DOHH2 (cell line): ENCODE measurements around the gene EPN2.
"Not testable (repeated sequence)": the region's sequence is repeated elsewhere in the genome, so short reads cannot be mapped to it uniquely, and the experiment has no call there.

Experiments
- EZH2phosphoT487 ChIP-seq: fragments of 200-600 bp; sonication (generic); IDR thresholded peaks from 2 replicates; pipeline ENCODE4 v1.6.1; 2017; ENCODE audit warnings: borderline replicate concordance, mild to moderate bottlenecking, antibody characterized with exemption, low read length, moderate library complexity, mixed read lengths
- TF ChIP-seq, protein P1 (sequence below): fragments of 200-600 bp; sonication (generic); IDR thresholded peaks from one replicate; pipeline ENCODE4 v1.5.1; 2014; ENCODE audit warnings: antibody characterized with exemption, mild to moderate bottlenecking, low read depth, low read length; ENCODE audit not compliant: poor library complexity, severe bottlenecking

DNA sequence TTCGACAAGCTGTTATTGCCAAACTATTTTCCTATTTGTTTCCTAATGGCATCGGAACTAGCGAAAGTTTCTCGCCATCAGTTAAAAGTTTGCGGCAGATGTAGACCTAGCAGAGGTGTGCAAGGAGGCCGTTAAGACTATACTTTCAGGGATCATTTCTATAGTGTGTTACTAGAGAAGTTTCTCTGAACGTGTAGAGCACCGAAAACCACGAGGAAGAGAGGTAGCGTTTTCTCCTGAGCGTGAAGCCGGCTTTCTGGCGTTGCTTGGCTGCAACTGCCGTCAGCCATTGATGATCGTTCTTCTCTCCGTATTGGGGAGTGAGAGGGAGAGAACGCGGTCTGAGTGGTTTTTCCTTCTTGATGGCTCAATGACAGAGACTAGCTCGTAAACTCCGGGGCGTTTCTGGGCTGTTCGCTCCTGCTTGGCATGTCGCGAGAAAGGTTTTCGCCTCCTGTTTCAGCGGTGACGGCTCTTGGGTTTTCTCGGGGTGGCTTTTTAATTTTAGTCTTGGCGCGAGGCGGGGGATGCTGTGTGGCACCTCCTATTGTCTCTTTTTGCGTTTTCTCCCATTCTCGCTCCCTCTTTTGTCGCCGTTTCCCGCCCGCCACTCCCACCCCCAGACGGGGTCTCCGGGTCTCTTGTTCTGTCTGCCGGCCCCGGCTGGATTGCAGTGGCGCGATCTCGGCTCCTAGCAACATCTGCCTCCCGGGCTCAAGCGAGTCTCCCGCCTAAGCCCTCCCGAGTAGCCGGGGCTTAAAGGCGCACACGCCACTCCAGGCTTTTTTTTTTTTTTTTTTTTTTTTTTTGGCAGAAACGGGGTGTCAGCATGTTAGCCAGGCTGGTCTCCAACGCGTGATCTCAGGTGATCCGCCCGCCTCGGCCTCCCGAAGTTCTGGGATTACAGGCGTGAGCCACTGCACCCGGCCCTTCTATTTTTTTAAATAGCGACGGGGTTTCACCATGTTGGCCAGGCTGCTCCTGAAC lies 49.0 kb upstream of the EPN2 start:
- TF ChIP-seq, protein P1, sequence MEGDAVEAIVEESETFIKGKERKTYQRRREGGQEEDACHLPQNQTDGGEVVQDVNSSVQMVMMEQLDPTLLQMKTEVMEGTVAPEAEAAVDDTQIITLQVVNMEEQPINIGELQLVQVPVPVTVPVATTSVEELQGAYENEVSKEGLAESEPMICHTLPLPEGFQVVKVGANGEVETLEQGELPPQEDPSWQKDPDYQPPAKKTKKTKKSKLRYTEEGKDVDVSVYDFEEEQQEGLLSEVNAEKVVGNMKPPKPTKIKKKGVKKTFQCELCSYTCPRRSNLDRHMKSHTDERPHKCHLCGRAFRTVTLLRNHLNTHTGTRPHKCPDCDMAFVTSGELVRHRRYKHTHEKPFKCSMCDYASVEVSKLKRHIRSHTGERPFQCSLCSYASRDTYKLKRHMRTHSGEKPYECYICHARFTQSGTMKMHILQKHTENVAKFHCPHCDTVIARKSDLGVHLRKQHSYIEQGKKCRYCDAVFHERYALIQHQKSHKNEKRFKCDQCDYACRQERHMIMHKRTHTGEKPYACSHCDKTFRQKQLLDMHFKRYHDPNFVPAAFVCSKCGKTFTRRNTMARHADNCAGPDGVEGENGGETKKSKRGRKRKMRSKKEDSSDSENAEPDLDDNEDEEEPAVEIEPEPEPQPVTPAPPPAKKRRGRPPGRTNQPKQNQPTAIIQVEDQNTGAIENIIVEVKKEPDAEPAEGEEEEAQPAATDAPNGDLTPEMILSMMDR, result not testable (repeated sequence)
- TF ChIP-seq EZH2phosphoT487, result not testable (repeated sequence)
